NCI-H1694 (cell line): ENCODE data around the gene GALNTL6.

Source experiments
- DNase-seq: peaks from one replicate; lab custom pipeline; 2025; lab: John Stamatoyannopoulos, UW

Gene GALNTL6

DNA sequence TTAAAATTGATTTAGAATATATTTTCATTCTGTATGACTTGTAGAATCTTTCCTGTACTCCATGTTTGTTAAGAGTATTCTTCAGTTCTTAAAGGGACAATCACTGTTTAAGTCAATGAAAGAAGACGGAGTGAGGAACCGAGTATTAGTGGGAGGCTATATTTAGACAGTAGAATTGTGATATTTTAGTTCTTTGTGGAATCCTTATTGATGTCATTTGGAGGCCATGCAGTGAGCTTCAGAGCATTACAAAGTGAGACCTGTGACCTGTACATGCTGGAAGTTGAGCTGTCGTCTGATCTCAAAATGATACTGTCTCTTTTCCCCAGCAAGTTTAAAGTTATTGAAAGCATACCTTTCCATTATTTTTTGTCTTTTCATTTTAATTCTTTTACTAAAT, 394.7 kb downstream of the GALNTL6 start:
- no peak for DNase-seq

GRCh38 chr4:172220679-172221078, 407.5 kb downstream of the GALNTL6 start:
- DNase-seq: no peak

DNA sequence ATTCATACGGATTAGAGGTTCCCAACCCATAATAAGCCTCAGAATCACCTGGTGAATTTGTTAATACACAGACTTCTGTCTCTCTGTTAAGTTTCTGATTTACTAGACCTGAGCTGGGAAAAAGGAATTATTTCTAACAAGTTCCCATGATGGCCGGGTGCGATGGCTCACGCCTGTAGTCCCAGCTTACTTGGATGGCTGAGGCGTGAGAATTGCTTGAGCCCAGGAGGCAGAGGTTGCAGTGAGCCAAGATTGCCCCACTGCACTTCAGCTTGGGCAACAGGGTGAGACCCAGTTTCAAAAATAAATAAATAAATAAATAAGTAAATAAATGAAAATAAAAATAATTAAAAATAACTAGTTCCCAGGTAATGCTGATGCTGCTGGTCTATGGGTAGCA, 412.3 kb downstream of the GALNTL6 start:
- DNase-seq: no peak

- no peak for DNase-seq
These were observed 419.8 kb downstream of the GALNTL6 start for GRCh38 chr4:172232966-172233365.

- no peak for DNase-seq
These were observed 430.3 kb downstream of the GALNTL6 start for GRCh38 chr4:172243551-172243950.

GRCh38 chr4:172245516-172245915, 432.3 kb downstream of the GALNTL6 start:
- no peak for DNase-seq

DNA sequence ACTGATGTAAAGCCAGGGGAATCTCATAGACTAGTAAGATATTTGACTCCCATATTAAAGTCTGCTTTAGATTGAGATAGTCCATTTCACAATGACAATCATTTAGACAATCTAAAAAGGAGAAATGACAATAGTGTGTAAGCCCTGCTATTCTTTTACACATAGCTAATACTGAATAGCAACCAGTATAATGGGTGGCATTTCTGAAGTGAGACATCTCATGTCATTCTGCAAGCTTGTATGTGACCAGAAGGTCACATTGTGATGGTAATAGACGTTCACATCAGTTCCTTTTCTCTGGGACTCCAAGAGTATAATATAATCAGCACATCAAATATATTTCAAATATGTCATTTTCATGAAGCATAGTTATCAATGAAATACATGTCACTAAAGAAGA, 440.2 kb downstream of the GALNTL6 start:
- DNase-seq: no peak

DNA sequence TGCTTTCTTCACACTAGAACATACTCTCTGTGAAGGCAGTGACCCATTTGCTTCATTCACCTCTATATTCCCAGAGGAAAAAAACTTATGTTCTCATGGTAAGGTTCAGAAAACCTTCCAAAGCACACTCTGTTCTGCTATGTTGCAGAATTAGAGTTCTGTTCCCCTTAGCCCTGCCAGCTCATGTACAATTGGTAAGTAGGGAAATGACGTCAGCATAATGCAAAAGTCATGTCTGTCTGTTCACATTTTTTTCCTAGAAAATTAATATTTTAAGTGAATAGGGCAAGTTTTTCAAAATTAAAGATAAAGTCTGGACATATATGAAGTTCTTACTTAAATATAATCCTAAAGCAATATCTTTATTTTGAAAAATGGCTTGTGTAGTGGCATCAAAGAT, 443.6 kb downstream of the GALNTL6 start:
- no peak for DNase-seq

DNA sequence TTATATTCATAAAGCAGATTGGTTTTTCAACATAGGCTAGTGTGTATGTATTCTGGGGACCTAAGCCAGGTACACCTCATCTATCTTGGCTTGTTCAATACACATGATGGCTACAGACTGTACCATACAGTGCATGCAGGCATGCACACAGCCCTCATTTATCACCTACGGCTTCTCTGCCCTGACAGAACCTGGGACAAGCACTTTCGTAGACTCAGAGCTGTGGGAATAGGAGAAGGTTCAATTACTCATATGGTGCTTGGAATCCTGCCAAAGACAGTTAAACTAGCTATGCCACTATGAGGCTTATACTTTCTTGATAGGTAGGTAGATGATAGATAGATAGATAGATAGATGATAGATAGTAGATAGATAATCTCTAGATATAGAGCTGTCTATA, 457.2 kb downstream of the GALNTL6 start:
- DNase-seq: peak; percentile 59

DNA sequence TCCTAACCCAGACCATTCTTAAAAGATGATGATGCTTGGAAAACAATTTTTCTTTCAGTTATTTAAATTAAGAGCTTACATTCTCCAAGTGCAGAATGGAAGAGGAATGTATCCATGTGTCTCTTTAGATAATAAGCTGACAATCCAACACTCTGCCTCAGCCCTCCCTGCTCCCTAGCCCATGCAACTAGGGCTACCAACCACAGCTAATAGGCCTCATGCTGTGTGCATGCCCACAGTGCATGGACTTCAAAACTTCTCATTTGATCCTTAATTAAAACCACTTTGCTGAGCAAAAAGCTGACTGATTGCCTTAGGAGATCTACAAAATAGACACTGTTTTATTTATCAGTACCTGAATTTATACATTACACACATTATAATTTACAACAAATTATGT, 473.9 kb downstream of the GALNTL6 start:
- no peak for DNase-seq

- DNase-seq: no peak
These were observed 492.5 kb downstream of the GALNTL6 start for GRCh38 chr4:172305698-172306097.

GRCh38 chr4:172308078-172308477, 494.9 kb downstream of the GALNTL6 start:
- no peak for DNase-seq

DNA sequence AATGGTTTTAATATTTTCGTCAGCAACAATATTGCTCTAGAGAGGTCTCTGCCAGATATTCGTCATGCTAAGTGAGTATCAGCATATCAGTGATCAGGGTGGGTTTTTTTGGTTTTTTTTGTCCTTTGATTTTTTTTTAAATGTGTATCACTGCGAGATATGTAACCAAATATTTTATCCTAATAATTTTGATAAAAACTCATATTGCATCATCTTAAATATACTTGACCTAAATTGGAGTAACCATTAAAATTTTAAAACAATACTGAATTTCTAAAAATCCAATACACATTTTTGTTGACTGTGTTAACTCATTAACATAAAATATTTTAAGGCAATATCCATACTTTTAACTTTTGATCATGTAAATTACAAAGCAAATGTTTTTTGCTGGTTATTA, 498.5 kb downstream of the GALNTL6 start:
- DNase-seq: no peak

DNA sequence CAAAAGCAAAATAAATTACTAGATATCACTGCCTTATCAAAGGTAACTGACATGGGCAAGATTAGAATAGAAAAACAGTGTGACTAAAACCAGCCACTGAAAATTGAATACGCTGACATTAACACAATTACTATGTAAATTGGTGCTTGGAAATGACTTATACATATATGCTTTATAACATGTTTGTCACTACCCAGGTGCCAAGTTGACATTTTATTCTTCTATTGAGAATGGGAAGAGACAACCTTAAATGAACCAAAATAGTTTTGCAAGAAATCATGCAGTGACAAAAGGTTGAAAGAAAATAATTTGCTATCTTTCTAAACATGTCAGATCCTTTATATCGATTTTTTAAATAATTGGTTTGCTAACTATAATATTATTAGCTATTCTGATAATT, 510.1 kb downstream of the GALNTL6 start:
- DNase-seq: no peak

- DNase-seq: no peak
These were observed 531.2 kb downstream of the GALNTL6 start for GRCh38 chr4:172344308-172344938.

DNA sequence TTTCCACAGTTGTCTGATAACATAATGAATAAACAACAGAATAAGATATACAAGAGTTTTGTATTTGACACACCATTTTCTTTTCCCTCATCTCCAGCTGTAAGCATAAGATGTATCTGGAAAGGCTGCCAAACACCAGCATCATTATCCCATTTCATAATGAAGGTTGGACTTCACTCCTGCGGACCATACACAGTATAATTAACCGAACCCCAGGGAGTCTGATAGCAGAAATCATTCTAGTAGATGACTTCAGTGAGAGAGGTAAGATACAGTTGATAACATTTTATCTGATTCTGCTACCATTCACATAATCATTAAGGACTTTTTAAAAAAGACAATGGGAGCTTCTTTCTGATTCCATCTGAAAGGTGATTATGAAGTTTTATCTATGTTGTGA, 535.2 kb downstream of the GALNTL6 start:
- DNase-seq: no peak

GRCh38 chr4:172352356-172352755, 539.2 kb downstream of the GALNTL6 start:
- no peak for DNase-seq

DNA sequence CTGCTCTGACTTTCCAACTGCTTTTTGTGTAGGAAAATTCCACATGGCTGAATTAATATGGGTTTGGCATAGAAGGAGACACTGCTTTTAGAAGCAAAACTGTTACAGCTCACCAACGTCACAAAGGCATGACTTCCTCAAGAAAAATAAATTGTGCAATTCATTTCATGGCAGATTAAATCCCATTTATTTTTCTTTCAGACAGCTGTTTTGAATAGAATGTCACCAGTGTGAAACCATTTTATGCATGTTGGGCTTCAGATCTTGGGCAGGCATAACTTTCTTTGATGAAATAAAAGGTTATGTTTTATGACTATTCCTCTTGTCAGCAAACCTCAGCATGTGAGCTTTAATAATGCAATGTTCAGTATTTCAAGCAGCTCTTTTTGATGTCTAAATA, 542.8 kb downstream of the GALNTL6 start:
- no peak for DNase-seq

GRCh38 chr4:172357006-172357540, 543.9 kb downstream of the GALNTL6 start:
- DNase-seq: no peak

DNA sequence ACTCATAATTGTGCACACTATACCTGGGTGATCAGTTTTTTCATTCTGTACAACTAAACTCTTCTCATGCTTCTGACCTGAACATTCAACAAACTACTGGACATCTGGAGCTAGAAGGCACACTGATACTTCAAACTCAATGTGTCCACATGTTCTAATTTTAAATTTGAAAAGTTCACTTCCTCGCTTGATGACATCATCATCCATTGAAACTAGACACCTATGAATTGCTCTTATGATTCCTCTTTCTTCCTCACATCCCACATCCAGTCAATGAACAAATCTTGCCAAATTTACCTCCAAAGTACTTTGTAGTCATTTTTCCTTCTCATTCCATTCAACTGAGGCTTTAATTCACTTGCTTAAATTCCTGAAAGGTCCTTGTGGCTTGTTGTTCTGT, 549.4 kb downstream of the GALNTL6 start:
- no peak for DNase-seq

DNA sequence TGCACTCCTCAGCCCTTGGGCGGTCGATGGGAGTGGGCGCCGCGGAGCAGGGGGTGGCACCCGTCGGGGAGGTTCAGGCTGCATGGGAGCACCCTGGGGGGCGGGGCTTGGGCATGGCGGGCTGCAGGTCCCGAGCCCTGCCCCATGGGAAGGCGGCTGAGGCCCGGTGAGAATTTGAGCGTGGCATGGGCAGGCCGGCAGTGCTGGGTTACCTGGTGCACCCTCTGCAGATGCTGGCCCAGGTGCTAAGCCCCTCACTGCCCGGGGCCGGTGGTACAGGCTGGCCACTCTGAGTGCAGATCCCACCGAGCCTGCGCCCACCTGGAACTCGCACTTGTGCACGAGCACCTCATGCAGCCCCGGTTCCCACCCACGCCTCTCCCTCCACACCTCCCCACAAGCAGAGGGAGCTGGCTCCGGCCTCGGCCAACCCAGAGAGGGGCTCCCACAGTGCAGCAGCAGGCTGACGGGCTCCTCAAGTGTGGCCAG, 556.3 kb downstream of the GALNTL6 start:
- no peak for DNase-seq

- DNase-seq: no peak
These were observed 564.4 kb downstream of the GALNTL6 start for GRCh38 chr4:172377486-172378140.

GRCh38 chr4:172379834-172380233, 566.6 kb downstream of the GALNTL6 start:
- no peak for DNase-seq

DNA sequence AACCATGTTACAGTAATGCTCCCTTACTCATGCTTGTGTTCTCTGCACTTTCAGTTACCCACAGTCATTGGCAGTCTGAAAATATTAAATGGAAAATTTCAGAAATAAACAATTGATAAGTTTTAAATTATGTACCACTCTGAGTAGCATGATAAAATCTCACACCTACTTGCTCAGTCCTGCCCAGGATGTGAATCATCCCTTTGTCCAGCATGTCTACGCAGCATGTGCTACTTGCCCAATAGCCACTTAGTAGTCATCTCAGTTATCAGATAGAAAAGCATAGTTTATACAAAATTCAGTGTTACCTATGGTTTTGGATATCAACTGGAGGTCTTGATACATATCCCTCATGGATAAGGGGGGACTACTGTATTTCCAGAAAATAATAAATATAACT, 577.1 kb downstream of the GALNTL6 start:
- no peak for DNase-seq
